GM21447 (cell line): Measurements from ENCODE around the gene POLE3.
"Not testable (repeated sequence)": the region's sequence is repeated elsewhere in the genome, so short reads cannot be mapped to it uniquely, and the experiment has no call there.

Experiments used
- ATAC-seq: cut with Tn5 transposase; IDR thresholded peaks from one replicate; pipeline ENCODE4 v1.9.1; 2021; ENCODE audit not compliant: unreplicated experiment

Gene POLE3, protein sequence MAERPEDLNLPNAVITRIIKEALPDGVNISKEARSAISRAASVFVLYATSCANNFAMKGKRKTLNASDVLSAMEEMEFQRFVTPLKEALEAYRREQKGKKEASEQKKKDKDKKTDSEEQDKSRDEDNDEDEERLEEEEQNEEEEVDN

DNA sequence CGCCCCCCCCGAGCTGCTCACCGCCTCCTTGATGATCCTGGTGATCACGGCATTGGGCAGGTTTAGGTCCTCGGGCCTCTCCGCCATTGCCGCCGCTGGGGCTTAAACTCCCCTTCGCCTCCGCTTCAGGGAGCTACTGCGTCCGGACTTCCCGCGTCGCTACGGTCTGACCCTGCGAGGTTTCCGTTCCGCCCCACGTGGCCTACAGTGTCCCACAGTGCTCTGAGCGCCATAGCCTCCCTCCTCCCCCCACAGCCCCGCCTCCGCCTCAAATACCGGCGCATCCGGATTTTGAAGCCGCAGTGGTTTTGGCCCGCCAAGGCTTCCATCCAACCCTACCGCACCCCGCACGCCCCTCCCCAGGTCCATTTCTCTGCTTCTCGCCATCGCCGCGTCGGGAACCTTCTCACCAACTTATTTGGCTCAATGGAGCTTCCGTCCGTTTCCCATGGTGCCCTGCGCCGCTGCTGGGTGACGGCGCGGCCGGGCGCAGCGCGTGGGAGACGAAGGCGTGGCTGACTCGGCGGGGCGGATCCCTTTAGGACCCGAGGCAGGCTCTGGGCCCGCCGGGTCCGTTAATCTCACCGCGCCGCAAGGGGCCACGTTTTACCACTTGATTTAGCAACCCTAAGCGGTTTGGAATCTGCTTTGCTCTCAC, at the start of gene POLE3, which contains the start of gene C9orf43:
POLE3 (minus strand) TSS at position 469 of the 658 bp plus-strand sequence; CDS start at position 87, 382 bp downstream.
C9orf43 (plus strand) TSS at position 541 of the 658 bp plus-strand sequence. CDS start 2,747 bp downstream, outside the sequence.
- peak; percentile 93 for ATAC-seq

DNA sequence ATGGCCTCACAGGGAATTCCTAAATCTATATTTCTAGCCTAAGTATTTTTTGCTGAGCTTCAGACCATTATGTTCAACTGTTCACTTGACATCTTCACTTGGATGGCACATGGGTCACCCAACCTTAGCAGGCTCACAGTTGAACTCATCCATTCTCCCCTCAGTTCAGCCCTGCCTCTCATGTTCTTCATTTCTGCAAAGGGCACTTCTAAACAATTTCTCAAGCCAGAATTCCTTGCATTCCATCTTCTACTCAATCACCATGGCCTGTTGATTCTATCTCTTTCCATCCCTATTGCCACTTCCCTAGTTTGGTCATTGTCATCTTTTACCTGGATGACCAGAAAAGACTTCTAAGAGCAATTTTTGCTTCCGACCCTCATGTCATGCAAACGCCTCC, 45.8 kb upstream of the POLE3 start:
- ATAC-seq, result no peak

DNA sequence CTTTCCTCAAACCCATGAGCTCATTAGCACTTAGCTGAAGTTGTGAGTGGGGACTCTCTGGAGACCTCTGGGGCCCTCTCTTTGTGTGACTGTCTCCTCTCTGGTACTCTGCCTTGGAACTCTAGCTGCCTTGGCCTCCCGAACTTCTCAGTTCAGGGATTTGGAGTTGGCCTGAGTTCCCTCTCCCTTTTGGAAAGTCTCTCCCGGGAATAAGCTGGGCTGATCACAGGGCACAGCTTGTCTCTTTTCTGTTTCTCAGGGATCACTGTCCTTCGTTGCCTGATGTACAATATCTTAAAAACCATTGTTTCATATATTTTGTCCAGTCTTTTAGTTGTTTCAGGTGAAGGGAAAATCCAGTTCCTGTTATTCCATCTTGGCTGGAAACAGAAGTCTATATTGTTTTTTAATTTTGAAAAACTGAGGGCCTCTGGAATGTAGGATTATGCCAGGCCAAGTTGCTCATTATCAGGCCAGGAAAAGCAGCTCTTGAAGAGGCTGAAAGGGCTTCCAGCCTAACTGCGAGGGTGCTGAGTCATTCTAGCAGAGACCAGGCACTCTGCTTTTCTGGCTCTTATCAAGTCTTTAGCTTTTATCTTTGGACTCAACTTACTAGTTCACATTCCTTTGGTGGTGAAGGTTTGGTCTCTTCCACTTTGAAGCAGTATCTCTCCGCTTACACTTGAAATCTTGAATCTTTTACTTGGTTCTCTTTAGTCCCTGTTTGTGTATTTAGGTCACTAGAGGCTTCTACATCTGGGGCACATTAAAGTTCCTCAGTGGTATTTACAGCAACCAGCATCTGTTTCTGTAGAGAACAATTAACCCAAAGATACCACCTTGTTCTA, 44.7 kb upstream of the POLE3 start:
- ATAC-seq, result no peak

DNA sequence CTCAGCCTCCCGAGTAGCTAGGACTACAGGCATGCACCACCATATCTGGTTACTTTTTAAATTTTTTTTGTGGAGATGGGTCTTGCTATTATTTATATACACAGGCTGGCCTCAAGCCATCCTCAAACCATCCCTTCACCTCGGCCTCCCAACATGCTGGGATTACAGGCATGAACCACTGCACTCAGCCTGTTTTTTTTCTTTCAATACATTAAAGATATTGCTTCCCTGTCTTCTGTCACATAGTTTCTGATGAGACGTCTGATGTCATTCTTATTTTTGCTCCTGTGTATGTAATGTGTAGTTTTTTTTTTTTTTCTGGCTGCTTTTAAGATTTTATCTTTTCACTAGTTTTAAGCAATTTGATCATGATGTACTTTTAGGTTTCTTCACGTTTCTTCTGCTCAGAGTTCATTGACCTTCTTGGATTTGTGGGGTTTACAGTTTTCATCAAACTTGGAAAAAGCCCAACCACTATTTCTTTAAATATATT, 41.7 kb upstream of the POLE3 start:
- ATAC-seq, result no peak

DNA sequence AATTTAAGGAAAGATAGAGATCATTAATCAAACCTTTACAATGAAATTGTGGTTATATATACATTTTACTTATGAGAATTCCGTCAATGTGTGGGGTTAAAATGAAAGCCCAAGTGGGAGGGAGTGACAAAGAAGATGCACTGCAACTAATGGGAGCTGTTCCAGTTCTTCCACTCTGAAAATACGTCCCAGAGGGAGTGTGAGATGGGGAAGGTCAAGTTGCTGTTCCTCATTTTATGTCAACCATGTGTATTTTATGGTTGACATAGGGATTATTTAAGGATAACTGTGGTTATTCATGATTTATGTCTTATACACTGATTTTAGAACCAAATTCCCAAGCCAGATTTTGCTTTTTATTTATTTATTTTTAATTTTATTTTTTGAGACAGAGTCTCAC, 38.9 kb upstream of the POLE3 start:
- ATAC-seq, result no peak

DNA sequence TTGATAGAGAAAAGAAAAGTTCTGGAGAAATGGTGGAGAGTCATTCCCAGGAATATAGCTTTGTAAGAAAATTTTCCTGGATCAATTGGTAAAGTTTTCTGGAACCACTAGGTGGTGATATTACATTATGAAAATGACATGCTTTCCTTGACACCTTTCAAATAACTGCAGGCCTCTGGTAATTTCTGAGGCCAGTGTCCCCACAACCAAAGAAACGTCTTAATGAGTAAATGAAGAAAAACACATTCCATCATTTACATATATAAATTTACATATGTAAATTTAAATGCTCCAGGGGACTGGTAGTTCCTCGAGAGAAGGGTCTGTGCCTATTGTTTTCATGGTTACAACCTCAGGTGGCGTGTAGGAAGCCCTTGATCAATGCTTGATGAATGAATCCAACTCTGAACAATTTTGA, 35.9 kb upstream of the POLE3 start:
- ATAC-seq, result no peak

DNA sequence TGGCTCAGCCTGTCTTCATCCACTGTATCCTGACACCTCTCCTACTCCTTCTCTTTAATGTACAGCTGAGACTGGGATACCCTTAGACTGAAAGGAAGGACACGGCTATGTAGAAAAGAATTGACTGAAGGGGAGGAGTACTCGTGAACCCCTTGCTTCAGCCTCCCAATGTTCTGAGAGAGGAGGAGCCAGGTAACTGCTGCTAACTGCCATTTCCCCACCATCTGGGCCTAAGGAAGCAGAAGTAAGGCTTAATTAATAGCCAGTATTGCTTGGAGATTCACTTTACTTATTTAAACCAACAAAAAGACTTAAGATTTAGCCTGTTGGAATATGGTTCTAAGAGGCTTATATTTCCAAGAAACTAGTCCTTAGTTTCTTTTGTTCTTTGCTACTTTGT, 34.3 kb upstream of the POLE3 start:
- ATAC-seq, result no peak

DNA sequence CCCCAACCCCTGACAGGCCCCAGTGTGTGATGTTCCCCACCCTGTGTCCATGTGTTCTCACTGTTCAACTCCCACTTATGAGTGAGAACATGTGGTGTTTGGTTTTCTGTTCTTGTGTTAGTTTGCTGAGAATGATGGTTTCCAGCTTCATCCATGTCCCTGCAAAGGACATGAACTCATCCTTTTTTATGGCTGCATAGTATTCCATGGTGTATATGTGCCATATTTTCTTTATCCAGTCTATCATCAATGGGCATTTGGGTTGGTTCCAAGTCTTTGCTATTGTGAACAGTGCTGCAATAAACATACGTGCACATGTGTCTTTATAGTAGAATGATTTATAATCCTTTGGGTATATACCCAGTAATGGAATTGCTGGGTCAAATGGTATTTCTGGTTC, 27.2 kb upstream of the POLE3 start:
- not testable (repeated sequence) for ATAC-seq

DNA sequence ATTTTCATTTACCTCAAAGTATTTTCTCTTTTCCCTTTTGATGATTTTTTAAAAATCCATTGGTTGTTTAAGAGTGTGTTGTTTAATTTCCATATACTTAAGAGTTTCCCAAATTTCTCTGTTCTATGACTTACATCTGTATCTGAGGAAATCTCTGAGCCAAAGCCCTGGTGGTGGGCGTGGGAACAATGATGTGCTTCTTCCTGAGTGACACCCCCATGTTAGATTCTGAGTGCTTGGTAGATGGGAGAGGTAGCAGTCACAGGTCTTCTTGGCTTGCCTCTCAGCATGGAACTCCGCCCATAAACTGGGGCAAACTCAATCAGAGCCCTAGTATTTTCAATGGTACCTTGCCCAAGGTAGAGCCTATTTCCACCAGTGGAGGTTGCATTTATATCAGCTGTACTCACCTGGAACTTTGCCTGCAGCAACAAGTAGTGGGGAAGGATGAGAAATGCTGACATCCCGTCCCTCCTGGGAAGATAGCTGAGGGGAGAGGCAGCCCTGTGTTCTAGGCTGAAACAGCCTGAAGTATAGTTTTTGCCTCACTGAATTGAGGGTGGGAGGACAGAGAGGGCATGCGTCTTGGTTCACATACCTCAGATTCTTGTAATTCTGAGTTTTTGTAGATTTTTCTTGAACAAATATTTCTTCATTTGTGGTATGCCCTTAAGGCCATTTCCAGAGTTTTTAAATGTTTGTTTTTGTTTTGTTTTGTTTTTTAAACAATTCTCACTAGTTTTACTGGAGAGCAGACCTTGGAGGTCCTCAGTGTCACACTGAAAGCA, 26.4 kb upstream of the POLE3 start:
- no peak for ATAC-seq

DNA sequence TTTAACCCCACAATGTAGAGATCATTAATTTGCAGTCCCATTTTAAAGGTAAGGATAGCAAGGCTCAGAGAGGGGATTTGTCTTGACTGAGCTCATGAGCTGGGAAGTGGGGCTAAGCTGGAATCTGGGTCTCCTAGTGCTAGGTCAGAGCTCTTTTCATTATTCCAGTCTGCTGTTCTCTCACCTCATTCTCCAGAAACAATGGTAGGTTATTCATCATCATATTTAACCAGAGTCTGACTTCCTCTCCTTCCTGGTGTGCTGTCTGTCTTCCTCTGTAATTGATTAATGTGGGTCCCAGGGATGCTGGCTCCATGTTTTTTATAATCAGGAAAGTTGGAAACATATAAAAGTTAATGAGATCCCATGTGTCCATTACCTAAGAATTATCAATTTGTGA, 20.7 kb upstream of the POLE3 start:
- no peak for ATAC-seq

DNA sequence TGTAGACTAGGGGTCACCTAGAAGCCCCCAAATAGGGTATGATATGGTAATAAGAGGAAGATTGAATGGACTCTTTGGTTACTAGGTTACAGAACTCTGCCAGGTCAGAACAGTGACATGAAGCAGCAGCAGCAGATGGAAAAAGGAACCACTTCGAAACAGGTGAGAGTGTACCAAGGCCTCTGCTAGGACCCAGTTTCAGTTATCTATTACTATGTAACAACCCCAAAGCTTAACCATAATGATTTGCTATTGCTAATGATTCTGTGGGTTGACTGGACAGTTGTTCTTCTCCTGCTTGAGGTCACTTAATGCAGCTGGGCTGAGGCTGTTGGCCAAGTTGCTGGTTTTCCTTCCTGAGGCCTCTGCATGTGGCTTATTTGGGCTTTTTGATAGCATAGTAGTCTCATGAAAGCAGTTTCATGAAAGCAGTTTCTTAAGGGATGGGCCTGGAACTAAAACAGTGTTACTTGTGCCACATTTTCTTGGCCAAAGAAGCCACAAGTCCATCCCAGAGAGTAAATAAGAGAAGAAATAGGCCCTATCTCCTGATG, 17.7 kb upstream of the POLE3 start:
- ATAC-seq, result no peak

DNA sequence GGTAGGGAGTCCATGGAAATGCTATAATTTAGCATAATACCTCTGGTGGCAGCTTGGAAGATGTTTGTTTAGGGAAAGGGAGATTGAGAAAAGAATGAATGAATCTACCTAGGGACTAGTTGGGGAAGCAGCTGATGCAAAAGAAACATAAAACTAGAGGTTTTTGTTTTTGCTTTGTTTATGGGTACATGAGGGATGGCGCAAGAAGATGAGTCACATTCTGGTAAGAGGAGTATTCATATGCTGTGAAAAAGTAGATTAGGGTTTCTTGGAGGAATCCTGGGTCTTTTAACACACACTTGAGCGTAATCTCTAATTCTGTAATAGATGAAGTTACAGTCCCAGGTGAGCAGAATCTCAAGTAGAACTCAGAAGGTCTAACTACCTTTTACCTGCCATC, 17.2 kb upstream of the POLE3 start:
- no peak for ATAC-seq

DNA sequence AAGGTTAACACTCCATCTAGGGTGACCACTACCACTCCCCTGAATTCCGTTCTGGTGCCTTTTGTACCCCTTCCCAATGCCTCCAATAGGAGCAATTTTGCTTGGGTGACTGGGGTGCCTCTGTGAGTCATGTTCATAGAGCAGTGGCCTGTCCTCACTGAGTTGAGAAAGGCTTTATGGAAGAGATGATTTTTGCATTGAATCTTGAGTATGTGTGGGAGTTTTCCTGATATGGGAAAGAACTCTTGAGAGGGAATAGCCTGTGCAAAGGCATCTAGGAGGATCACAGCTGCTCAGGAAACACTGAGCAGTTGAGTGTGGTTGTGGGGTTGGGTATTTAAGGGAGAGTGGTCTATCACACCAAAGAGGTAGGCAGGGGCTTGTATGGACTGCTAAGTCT, 16.2 kb upstream of the POLE3 start:
- ATAC-seq, result no peak

DNA sequence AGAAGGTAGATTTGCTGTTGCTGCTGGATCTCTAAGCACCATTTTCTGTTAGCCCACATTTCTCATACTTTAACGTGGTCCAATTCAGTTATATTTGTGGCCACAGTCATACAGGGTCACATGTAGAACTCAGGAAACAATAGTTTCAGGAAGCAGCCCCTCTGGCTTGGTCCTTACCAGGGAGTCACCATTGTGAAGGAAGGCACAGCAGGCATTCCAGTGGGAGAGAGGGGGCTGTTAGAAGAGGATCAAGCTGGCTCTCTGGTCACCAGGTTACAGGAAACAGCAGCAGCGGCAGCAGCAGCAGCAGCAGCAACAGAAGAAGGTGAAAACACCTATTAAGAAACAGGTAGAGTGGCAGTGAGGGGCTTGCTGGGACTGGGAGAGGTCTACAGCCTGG, 14.6 kb upstream of the POLE3 start:
- no peak for ATAC-seq

DNA sequence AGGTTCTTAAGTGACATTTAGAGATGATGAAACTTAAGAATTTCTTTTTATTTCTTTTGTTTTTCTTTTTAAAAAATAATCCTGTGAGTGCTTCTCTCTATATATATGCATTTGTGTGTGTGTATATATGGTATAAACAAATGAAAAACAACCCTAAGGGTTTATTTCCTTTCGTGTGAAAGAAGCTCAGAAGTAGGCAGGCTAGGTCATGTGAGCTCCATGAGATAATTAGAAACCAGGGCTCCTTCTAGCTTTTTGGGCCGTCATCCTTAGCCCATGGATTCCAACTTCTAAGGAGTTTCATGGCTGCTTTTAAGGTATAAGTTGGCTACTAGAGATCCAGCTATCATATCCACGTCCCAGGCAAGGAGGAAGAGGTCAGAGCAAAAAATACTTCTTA, 11.3 kb upstream of the POLE3 start:
- no peak for ATAC-seq

DNA sequence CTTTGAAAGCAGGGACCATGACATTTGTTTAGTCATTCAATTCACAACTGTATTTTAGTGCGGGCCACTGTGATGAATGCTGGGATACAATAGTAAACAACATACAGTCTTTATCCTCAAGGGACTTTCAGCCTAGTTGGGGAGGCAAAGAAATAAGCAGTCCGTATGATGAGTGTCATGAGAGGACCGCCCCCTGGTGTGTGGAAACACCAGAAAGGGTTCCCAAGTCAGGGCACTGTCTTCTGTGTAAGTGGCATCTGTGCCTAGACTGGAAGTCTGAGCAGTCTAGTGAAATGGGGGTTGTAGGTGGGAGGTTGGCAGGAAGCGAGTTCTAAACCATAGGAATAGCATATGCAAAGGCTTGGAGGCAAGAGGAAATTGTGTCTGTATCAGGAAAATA, 6.9 kb upstream of the POLE3 start:
- no peak for ATAC-seq

DNA sequence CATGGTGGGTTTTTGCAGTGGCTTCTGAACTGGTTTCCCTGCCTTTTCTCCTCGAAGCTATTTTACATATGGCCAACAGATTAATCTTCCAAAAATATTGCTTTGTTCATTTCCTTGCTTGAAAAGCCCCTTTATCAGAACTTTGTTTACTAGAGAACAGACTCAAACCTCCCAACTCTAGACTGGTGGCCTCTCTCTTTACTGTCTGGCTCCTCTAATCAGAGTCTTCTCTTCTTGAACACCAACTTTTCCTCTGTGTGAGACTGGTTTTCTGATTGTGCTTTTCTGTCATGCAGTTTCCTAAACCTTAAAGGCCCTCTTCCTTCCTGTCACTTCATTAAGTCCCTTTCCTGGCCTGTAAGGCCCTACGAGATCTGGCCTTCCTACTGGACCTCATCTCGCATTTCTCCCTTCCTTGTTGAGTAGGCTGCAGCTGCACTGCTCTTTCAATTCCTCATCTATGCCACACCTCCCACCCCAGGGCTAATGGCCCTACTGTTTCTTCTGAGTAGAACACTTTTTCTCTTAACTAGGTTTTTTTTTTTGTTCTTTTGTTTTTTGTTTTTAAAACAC, 5.8 kb upstream of the POLE3 start:
- peak; percentile 99 for ATAC-seq

DNA sequence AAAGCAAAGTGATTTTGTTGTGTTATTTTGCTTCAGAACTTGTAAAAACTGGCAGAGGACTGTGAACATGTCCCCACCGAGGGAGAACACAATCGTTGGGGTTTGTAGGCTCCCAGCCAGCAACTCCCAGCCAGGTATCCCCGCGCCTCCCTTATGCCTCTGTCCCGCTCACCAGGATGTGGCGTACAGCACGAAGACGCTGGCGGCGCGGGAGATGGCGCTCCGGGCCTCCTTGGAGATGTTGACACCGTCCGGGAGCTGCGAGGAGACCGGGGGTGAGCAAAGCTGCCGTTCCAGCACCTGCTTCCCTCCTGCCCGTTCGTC, 630 bp downstream of the POLE3 start:
- peak; percentile 2 for ATAC-seq

DNA sequence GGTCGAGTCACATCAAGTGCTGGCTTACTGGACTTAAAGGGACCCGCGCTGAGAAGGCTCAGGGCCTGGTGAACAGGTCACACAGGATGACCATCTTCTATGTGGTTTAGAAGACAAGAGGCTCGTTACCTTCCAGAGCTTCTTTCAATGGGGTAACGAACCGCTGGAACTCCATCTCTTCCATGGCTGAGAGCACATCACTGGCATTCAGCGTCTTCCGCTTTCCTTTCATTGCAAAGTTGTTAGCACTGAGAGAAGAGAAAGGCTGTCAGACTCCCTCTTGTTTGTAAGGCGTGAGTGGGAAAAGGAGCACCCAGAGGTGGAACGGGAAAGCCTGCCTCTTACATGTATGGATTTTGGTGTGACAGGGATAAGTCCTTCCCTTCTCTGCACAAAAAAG, 994 bp downstream of the POLE3 start:
- no peak for ATAC-seq

DNA sequence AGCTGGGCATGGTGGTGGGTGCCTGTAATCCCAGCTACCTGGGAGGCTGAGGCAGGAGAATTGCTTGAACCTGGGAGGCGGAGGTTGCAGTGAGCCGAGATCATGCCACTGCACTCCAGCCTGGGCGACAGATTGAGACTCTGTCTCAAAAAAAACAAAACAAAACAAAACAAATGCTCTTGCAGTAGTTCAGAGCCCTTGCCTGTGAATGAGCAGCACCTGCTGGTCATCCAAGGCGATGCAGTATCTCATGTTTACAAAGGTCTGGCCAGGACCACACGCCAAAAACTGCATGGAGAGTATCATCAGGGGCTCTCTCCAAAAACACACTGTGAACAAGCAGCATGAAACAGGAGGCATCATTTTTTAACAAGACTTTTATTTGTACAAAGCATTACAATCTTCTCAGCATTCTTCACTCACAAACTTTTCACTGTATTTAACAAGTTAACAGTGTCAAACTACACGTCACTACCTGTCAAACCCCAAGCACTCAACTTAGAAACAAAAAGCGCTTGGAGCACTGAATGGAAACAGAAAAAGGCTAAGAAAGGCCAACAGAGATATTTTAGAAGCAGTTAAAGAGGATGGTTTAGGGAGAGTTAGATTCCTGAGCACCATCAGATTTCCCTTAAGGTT, 3.5 kb downstream of the POLE3 start:
- not testable (repeated sequence) for ATAC-seq
